SK-N-MC (cell line): ENCODE data around the gene AATK.

Source experiments
- EZH2 ChIP-seq: fragments of 200-600 bp; sonication (generic); IDR thresholded peaks from one replicate; pipeline ENCODE4 v1.6.1; 2017; ENCODE audit warnings: antibody characterized with exemption
- POLR2AphosphoS5 ChIP-seq: IDR thresholded peaks from 2 replicates; pipeline ENCODE4 v1.6.1; 2012; ENCODE audit warnings: mild to moderate bottlenecking, low read depth, low read length, borderline replicate concordance

- TF ChIP-seq POLR2AphosphoS5 (no peak), EZH2 (no peak)
Observed at GRCh38 chr17:81118308-81119221, 47.5 kb downstream of the AATK start.
